ENCODE results near the gene PADI1.

Gene PADI1

DNA sequence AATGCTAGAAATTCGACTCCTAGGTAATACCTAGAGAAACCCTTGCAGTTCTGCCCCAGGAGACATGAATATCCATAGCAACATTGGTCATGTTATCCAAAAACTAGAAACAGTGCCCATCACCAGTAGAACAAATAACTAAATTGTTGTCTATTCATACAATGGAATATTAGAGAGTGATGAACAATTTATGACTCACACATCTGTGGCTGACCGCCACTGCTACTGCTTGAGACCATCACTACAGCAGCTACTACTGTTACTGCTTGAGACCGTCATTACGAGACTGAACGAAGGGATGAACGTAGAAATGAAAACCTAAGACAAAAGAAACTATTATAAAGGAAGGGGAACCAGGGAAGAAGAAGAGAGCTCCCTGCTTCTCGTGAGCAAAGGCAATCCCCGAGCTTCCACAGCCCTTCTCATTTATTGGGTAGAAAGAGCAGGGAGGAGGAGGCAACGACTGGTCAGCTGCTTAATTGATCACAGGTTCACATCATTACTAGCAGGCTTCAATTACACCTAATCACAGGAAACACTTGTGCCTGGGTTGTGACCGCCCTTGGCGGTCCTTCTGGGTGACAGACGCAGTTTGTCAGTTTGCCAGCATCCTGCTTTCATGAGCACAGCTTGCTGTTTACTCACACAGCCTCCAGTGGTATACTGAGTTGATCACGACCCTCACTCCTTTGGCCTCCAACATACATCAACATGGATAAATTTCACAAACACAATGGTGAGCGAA lies 88.9 kb downstream of the PADI1 start:
- in situ Hi-C loops (cut with MboI; ENCODE audit: low sequenced_read_pairs) = no loop called here

DNA sequence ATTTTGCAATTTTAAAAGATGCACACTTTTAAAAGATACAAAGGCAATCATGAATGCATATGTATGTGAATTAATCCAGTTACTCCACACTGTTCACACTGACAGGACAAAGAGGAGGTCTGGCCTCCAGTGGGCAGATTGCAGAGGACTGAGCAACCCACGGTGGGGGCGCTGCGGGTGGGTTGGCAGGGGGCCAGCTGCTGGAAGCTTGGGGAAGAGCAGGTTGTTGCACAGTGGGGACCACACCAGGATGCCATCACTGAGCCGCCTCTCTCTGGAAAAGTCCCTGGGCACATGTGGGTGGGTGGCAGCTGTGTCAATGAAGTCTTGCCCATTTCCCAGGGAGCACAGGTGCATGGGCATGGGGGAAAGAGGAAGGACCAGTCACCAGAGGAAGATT lies 90.4 kb downstream of the PADI1 start:
- in situ Hi-C loops (cut with MboI; ENCODE audit: low sequenced_read_pairs) = no loop called here

Data from HL-60/S4 treated with phorbol 12-myristate 13-acetate at 8.2 ng/mL for 4 days and 3 days (cell line).